SK-N-DZ (cell line): ENCODE data around the gene CFAP126. TPM values are rescaled to one million over a fixed set of nuclear protein-coding genes. Genes with fewer than 3 reads are reported as not detected.
A peak's percentile ranks its signal among the peaks of the same experiment; 100 is the strongest.
"Not testable (repeated sequence)": the region's sequence is repeated elsewhere in the genome, so short reads cannot be mapped to it uniquely, and the experiment has no call there.

Experiments
- DNase-seq: peaks from one replicate; pipeline ENCODE4 v3.0.0-alpha.2; 2015; ENCODE audit warnings: low spot score
- polyA plus RNA-seq, 2 experiments: library from polyadenylated mRNA; depleted of rRNA; stranded (reverse); fragments of >200 nt; gene quantifications; 2 replicates each; pipeline ENCODE4 v1.2.3, GENCODE V29; 2014

Gene CFAP126, protein sequence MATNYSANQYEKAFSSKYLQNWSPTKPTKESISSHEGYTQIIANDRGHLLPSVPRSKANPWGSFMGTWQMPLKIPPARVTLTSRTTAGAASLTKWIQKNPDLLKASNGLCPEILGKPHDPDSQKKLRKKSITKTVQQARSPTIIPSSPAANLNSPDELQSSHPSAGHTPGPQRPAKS
- not detected in 2 replicates for polyA plus RNA-seq (2014; cell fraction: cytosol; rRNA removed)
- polyA plus RNA-seq (2014; cell fraction: nucleus; rRNA removed), result not detected in 2 replicates

DNA sequence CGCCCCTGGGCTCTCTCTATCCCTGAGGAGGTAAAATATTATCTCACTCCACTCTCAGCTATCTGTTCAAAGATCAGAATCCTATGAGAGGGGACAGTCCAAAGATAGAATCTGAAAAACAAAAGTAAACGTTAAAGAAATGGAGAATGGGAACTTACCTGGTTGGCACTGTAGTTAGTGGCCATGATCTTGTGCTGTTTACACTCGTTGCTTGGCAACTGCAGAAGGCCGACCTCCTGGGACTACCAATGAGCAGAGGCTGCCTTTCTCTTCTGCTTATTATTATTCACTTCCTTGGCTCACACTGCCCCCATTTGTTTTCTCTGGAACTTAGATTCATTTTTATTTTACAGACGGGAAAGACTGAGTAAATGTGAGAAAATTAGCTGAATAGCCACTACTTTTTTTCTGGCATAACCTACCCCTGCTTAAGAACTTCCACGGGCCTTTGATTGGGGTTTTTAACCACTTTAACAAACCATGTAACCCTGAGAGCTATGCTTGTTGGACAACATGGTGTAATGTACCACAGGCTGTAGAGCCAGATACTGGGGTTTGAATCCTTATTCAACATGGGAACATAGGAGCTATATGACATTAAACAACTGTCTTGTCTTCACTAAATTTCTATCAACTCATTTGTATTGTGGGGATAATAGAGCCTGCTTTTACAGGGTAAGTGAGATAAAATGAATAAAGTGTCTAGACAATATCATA is at the start of gene CFAP126:
Gene CFAP126, minus strand, starts transcription at position 193 of the 717 bp plus-strand sequence. Its CDS starts 8 bp downstream, at position 185.
- DNase-seq, result no peak

DNA sequence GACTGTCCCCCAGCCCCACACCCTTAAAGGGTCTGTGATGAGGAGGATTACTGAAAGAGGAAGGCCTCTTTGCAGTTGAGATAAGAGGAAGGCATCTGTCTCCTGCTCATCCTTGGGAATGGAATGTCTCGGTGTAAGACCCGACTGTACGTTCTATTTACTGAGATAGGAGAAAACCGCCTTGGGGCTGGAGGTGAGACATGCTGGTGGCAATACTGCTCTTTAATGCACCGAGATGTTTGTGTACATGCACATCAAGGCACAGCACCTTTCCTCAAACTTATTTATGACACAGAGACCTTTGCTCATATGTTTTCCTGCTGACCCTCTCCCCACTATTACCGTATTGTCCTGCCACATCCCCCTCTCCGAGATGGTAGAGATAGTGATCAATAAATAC is 45.4 kb upstream of the CFAP126 start:
- DNase-seq, result not testable (repeated sequence)

DNA sequence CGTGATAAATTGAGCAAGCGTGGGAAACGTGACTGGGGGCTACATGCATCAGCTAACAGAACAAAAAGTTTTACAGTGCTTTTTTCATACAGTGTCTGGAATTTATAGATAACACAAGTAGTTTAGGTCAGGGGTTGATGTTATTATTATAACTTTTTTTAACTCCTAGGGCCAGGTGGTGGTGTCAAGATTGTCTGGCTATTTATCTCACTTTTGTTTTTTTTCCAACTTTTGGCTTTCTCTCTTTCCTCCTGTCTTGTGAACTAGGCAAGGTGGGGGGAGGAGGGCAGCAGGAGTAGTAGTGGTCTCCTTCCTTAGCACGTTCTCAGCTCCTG is 42.9 kb upstream of the CFAP126 start:
- DNase-seq, result not testable (repeated sequence)

DNA sequence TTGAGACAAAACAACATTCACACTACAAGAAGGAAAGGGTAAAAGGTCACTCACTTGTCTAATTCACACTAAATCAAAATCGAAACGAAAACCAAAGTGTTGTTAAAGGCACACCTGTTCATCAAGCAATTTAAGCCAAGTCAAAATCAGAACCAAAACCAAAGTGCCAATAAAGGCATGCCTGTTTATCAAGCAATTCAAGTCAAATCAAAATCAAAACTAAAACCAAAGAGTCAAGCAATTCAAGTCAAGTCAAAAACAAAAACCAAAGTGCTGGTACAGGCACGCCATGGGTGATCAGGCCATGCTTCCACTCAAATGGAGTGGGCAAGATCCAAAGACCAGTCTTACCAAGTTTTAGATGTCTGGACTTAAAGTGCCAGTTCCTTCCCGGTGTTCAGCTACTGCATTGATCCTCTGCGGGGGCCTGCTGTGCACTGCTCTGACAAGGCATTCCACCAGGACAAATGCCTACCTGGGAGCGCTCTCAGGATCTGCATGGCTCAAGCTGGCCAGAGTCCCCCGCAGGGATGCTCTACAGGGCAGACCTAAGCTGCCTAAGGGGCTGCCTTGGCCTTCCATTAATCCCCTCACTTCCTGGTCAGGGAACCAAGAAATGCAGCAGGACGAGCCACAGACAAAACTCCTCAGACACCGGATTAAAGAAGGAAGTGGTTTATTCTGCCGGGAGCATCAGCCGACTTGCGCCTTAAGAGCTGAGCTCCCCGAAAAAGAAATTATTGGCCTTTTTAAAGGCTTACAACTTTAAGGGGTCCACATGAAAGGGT is 42.4 kb upstream of the CFAP126 start:
- DNase-seq, result not testable (repeated sequence)

DNA sequence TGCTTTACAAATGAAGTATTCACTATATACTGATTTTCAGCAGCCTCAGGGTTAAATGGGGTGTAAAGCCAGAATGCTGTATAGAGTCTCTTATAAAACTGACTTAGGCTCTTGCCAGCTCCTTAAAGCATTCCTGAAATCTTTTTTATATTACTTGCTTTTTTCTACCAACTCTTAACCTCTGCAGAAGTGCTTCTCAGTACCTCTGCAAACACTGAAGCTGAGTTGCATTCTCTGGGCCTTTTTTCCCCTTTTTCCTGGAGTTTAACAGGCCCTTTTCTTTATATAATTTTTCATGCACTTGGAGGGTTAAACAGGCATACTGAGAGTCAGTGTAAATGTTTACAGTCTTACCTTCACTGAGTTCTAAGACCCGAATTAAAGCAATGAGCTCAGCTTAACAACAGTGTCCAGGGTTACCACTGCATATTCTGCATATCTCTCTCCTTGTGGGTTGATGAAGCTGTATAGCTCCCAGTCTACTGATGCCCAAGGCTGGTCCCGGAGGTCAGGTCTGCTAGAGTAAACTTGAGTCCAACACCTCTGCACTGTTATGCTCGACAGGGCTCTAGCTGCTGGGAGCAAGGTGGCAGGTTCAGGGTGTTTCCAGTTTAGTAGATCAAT is 40.9 kb upstream of the CFAP126 start:
- no peak for DNase-seq

DNA sequence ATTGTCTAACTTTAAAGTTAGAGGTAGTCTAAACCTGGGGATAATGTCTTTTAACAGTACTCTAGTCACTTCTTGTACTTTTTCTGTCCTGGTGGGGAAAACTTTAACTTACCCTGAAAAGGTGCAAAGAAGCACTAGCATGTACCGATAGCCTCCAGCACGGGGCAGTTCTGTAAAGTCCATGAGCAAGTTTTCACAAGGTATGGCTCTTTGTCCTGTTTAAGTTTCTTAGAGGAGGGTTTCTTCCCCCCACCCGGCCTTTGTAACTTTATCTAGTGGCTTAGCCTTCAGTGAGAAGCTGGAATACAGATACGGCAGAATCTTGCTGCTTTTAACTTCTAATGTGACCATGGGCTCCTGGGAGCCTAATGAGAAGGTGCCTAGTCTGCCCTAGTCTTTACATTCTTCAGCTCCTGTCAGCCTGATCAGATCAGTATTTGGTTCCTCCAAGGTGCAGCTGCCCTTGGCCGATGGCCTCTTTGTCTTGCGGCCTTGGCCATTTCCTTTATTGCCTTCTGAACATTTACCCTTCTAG is 39.8 kb upstream of the CFAP126 start:
- no peak for DNase-seq

DNA sequence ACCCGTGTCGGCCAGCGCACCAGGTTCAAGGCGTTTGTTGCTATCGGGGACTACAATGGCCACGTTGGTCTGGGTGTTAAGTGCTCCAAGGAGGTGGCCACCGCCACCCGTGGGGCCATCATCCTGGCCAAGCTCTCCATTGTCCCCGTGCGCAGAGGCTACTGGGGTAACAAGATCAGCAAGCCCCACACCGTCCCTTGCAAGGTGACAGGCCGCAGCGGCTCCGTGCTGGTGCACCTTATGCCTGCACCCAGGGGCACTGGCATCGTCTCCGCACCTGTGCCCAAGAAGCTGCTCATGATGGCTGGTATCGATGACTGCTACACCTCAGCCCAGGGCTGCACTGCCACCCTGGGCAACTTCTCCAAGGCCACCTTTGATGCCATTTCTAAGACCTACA is 38.9 kb upstream of the CFAP126 start:
- DNase-seq, result not testable (repeated sequence)

DNA sequence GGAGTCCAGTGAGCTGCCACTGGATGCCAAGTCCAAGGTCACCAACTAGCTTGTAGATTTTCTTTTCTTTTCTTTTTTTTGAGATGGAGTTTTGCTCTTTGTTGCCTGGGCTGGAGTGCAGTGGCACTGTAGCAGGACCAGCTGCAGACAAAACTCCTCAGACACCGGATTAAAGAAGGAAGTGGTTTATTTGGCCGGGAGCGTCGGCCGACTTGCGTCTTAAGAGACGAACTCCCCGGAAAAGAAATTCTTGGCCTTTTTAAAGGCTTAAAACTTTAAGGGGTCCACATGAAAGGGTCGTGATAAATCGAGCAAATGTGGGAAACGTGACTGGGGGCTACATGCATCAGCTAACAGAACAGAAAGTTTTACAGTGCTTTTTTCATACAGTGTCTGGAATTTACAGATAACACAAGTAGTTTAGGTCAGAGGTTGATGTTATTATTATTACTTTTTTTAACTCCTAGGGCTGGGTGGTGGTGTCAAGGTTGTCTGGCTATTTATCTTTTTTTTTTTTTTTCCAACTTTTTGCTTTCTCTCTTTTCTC is 36.4 kb upstream of the CFAP126 start:
- no peak for DNase-seq

DNA sequence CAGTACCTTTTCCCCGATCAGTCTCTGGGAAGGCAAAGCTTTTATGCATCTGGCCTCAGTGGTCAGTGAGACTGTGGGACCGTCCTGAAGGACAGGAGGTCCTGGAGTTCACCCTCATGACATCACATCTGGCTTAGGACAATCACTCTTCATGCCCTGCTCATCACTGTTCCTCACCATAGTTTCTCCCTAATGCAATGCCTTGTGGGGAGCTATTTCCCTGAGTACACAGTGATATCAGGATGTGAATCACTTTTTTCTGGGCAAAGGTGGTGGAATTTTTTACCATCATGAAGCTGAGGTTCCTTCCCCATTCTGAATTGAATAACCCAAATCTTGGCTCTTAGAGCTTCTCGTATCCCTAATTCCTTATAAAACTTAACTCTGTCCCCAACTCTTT is 34.8 kb upstream of the CFAP126 start:
- no peak for DNase-seq

DNA sequence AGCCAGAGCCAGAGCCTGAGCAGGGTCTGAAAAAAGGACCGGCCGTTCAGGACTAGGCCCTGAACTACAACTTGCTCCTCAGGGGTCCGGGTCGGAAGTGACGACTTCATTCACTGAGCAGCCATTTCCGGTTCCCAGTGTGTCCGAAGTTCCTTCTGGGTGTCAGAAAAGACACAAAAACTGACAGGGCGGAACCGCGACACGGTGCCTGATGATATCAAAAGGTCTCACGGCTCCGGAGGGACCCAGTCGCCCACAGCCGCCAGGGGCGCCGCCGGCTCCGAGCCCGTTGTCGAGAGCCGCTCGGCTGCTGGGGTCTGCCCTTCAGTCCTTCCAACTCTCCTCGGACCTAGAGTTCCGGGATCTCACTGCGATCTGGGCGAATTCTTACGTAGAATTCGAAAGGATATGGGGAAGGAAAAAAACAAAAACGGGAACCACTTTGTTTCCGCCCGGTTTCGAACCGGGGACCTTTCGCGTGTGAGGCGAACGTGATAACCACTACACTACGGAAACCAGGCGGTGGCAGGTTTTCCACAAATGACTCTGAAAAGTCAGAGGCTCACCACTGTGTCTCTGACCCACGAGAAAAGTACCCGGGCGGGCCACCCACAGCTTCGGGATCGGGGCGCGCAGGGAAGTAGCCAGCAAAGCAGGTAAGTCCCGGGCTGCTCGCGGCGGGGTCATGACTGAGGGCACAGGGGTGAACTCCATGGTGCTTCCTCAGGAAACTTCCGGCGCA is 31.8 kb upstream of the CFAP126 start:
- peak; percentile 92 for DNase-seq

DNA sequence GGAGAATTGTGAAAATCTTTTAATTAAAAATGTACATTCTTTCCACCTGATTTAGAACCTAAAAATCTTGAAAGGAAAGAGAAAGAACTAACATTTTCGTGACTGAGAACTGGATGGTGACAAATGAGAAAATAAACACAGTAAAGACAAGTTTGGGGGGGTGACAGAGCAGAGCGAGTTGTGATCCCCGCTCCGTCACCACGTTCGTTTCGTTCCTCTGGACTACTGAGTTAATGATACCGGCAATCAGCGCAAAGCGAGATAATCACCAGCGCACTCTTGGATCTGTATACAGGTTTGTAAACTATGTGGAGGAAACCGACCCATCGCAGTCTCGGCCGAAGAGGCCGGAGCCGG is 31.2 kb upstream of the CFAP126 start:
- no peak for DNase-seq

DNA sequence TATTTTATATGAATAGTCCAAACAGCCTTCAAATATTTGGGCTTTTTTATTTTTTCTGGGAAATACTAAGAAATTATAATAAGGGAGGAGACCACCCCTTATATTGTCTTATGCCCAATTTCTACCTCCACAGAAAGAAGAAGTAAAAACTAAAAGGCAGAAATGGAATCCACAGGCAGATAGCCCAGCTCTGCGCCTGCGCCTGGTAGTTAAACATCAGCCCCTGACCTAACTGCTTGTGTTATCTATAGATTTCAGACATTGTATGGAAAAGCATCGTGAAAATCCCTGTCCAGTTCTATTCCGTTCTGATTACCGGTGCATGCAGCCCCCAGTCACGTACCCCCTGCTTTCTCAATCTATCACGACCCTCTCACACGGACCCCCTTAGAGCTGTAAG is 29.4 kb upstream of the CFAP126 start:
- not testable (repeated sequence) for DNase-seq

DNA sequence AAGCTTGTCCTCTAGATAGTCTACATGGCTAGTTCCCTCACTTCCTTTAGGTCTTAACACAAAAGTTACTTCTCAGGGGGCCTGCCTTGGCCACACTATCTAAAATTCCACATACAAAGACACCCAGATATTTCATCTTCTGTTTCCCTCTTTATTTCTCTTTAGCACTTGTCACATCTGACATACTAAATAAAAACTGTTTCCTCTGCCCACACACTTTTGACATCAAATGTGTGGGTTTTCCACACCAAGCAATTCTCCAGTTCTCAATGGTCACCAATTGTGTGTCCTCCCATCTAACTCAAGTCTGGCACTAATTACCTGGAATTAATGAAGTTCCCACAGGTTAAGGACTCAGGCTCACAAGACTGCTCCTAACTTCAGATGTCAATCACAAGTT is 25.5 kb upstream of the CFAP126 start:
- DNase-seq, result no peak

DNA sequence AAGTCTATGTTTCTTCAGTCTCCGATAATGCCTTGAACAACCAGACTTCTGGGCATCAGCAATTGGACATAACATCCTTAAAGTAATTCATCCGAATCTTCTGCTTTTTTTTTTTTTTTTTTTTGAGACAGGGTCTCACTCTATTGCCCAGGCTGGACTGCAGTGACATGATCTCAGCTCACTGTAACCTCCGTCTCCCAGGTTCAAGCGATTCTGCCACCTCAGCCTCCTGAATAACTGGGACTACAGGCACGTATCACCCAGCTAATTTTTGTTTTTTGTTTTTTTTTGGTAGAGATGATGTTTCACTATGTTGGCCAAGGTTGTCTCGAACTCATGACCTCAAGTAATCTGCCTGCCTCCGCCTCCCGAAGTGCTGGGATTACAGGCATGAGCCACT is 23.9 kb upstream of the CFAP126 start:
- no peak for DNase-seq

DNA sequence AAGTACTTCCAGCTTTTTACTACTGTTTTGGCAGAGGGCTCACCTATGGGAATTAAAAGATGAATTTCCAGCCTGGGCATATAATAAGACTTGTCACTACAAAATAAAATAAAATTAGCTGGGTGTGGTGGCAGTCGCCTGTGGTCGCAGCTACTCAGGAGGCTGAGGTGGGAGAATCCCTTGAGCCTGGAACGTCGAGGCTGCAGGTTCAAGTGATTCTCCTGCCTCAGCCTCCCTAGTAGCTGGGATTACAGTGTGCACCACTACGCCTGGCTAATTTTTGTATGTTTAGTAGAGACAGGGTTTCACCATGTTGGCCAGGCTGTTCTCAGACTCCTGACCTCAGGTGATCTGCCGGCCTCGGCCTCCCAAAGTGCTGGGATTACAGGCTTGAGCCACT is 23.5 kb upstream of the CFAP126 start:
- DNase-seq, result not testable (repeated sequence)

DNA sequence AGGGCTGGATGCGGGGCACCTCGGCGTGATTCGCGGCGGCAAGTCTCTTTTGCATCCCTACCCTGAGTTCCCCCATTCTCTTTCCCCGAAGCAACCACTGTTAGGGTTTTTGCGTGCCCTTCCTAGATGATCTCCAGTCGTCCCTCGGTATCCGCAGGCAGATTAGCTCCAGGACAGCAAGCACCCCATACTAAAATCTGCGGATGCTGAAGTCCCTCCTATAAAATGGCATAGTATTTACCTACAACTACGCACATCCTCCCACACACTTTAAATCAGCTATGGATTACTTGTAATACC is 22.8 kb upstream of the CFAP126 start:
- no peak for DNase-seq

DNA sequence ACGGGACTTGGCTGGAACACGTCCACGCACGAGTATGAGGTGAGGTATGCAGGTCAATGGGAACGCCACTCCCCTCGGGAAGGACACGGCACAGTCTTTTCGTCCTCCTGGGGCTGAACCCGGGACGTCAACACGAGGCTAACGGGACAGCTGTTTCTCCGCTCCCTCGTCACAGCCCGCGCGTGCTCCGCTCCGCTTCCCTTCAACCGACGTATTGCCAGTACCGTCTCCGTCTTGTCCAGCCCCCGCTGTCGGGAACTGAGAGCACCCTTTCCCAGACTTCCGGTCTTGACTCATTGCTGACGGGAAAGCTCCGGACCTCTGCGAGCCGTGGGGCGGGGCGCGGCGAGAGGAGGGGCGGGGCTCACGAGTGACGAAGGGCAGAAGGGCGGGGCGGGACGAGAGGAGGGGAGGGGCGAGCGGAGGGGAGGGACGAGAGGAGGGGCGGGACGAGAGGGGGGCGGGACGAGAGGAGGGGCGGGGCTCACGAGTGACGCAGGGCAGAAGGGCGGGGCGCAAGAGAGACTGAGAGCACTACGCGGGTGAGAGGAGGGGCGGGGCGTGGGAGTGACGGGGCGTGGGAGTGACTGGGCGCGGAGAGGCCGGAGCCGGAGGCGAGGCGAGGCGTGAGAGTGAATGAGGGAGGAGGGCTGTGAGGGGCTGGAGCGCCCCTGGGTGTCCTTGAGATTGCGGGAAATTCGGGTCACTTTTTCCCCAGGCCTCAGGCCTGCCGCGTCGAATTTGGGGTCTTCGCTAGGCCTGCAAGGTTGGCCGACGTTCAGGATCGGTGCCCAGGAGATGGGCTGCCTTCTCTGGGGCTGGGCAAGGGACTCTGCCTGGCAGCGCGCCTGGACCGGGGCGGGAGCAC is 22.2 kb upstream of the CFAP126 start:
- DNase-seq, result peak; percentile 95

DNA sequence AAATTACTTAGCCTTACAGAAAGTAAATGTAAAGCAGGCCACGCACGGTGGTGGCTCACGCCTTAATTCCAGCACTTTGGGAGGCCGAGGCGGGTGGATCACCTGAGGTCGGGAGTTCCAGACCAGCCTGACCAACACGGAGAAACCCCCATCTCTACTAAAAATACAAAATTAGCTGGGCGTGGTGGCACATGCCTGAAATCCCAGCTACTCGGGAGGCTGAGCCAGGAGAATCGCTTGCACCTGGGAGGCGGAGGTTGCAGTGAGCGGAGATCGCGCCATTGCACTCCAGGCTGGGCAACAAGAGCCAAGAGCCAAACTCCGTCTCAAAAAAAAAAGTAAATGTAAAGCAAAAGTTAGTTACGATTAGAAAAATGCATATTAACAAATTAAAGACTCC is 21.5 kb upstream of the CFAP126 start:
- not testable (repeated sequence) for DNase-seq

DNA sequence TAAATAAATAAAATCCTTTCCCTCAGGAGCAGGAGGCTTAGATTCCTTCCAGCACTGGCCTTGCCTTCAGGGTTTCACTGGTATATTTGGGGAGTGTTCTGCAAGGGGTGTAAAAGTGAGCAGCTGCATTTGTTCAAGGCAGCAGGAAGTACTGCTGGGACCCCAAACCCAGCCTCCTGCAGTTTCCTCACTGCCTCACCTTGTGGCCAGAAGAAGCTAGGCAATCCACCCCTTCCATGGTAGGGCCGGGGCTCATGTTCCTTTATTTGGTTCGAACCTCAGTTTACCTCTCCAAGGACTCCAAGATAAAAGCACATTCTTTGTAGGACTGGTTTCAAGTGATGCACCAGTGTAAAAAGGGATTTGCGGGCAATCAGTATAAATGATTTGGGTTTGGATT is 21.0 kb upstream of the CFAP126 start:
- DNase-seq, result no peak
